GM21825 (cell line): Measurements from ENCODE around the gene NPAS3.

Experiments used
- ATAC-seq: cut with Tn5 transposase; IDR thresholded peaks from one replicate; pipeline ENCODE4 v1.9.1; 2021; ENCODE audit warnings: mild to moderate bottlenecking, moderate library complexity; ENCODE audit not compliant: unreplicated experiment

Gene NPAS3

GRCh38 chr14:33611405-33612196, 672.9 kb downstream of the NPAS3 start:
- ATAC-seq, result no peak

DNA sequence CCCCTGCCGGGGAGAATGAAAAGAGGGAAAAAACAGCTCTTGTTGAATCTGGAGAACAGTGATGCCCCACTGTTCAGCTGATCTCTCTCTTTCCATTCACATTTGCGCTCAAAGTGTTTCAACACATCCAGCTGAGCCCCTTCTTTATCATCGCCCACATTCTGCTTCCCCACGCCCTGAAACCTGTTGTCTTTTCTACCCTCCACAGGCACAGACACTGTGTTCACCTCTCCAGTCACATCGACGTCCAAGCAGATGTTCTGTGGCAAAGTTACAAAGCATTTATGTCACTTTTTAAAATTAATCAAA, 673.5 kb downstream of the NPAS3 start:
- ATAC-seq, result no peak

DNA sequence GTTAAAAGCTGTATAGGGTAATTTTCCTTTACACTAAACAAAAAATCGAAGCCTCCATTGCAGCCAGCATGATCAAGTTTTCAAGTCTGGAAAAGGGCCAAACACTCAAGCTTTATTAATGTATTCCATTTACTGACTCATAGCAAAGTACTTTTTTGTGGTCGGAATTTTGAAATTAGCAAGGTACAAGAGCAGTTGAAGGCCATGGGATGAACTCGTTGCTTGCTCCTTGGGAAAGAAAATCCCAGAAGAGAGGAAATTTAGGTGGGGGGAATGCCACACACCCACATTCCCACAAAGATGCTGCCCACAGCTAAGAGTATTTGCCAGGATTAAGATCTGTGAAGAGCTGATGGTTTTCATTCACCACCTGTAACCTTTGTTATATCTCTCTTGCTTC, 678.5 kb downstream of the NPAS3 start:
- no peak for ATAC-seq

DNA sequence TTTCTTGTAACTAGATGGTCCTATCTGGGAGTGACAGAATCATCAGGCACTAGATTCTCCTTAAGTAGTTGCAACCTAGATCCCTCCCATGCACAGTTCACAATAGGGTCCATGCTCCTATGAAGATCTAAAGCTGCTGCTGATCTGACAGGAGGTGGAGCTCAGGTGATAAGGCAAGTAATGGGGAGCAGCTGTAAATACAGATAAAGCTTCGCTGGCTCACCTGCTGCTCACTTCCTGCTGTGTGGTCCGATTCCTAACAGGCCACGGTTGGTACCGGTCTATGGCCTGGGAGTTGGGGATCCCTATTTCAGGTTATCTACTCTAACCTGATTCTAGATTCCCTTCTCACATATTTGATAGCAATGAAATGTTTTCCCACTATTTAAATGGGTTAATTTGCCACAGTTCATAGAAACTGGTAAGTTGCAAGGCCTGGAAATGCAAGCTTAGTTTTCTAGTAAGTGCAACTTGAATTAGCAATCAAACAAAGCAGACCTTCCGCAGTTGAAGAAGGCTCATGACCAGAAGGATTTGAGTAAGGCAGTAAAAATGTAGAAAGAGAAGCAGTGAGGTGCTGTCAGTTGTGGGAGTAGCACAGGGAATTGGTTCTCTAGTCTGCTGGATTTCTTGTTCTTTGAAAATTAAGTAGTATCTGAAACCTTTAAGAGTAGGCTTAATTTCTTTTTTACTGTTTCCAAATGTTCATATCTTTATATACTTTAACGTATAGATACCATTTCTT, 679.9 kb downstream of the NPAS3 start:
- ATAC-seq, result no peak

DNA sequence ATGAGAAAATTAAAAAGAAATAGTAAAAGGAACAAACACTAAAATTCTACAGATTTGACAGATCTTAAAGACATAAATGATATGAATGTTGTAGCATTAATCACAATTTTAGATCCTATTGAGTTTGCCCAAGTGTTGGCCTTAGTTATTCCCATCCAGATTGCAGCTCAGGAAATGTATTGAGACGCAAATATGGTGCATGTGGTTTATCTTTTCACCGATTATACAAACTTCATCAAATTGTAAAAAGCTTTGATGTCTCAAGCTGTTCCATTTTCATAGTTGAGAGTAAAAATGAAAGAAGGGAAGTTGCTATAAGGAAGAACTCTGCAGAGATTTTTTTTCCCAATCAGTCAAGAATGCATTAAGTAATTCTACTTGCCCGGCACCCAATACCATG, 683.8 kb downstream of the NPAS3 start:
- ATAC-seq, result no peak

DNA sequence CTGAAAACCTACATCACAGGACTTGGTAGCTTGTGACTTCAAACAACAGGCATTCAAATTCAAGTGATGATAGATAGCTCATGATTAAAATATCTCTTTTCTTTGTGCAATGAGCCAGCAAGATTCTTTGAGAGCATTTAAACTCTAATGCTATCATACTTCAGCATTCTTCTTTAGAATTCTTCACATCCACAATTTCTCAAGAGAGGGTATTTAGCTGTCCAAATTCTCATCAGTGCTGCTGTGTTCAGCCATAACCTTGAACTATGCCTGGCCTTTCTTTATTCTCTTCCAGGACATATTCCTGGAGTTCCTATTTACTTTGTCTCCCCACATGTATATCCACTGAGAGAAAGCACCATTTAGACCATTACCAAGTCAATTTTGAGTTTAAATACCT, 691.1 kb downstream of the NPAS3 start:
- no peak for ATAC-seq

DNA sequence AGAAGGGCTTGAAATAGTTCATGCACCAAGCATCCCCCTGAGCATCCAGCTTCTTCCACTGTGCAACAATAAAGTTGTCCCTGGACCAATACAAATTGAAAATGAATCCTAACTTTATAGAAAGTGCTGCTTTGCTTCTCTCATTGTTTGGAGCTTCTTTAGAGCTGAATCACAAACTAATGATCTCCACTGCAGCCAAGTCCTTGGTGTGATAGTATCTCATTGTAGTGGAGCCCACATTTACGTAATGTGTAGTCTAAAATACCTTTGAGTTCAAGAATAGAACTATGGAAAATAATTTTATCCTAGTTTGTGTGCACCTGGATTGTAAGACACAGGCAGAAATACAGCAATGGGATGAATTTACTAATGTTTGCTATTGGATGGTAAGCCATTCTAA, 692.3 kb downstream of the NPAS3 start:
- no peak for ATAC-seq

DNA sequence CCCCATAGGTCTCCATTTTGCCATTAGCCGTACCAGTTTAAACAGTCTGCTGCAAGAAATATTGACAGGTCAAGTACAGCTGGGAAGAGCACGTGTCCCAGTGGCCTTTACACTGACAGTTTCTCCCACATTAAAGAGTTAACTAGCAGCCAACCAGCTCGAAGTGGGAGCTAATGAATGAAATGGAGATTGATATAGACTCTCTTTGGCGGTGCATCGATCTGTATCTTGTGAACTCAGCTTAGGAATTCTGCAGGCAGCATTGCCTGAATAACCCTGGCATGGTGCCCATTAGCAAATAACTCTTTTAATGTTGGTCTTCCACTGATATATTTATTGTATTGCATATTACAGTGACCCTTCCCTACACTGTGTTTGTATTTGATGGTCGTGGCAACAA, 692.8 kb downstream of the NPAS3 start:
- ATAC-seq, result no peak

- ATAC-seq, result no peak
Observed at GRCh38 chr14:33634631-33635030, 696.0 kb downstream of the NPAS3 start.

DNA sequence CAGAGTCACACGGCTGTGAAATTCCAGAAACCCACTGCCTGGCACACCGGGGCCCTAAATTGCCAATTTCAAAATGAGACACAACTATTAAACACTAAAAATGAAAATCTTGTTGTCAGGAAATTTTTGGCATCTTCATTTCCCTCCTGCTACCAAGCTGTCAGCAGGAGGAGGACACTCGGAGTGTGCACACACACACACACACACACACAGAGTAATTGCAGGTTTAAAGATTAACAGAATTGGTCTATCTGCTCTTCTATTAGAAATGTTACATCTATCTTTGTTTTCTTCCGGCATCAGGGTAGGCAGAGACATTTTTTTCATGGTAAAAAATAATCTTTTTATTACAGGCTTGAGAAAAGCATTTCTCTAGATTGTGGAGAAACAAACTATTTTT, 698.0 kb downstream of the NPAS3 start:
- ATAC-seq, result no peak

DNA sequence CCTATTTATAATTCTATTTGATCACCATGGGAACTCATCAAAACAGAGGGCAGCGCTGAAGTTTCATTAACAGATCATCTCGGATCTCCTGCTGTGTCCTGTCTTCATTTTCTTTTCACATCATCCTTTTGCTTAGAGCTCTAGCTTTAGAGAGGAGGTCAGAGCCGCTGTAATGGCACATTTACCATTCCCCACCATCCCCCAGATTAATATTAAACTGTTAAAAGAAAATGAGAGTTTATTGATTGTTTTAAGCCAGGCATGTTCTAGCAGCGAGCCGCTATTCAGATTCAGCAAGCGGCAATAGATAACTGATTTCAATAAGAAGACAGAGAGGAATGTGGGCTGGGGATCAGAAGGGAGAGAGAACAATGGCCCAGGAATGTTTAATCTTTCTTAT, 703.4 kb downstream of the NPAS3 start:
- no peak for ATAC-seq

DNA sequence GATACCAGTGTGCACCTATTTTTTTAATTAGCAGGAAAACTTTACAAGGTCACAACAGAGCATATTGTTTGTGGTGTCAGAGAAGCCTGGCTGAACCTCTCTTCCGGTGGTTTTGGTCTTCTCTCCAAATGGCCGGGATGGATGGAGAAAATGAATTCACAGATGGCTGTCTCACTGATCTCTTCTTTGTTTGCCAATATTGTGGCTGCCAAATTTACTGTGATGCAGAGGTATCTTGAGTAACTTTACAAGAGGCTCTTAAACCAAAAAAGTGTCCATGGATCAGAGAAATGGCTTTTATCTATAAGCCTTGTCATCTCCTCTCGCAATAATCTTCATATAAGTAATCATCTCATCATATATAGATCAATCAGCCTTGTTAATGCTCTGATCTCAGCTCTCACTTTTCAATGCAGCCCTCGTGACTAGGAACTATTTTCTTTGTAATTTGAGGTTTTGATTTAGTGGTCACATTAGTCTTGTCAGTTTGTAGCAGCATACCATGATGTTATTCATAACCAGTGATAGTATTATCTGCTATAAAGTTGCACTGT, 704.1 kb downstream of the NPAS3 start:
- no peak for ATAC-seq

DNA sequence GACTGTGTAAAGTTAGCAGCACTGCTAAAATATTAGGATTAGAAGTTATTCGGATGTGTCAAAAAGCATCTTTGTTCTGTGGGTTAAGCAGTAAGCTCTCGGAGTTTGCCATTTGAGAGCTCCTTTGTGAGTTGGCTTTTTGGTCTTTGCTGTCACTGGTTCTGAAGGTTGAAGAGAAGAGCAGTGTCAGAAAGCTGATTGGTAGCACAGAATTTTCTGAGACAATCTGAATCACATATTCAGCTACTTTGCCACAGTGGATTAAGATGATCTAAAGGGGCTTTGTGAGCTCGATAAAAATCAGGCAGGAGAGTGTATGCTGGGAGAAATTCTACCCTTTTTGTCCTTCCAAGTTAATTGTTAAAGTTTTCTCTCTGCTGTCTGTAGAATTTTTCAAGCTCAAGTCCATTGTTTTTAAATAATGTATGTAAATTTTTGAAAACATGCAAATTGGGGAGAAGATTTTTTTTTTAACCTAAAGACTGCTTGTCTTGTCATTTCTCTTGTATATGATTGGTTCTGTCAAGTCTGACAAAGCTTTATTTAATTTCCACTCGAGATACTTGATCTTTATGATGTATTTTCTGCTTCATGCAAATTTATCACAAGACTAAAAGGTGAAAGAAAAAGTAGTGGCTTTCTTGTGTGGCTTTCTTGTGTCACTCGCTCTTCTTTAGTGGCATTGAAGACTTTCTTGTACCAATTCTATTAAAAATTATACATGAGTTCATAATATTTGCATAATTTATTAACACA, 704.9 kb downstream of the NPAS3 start:
- ATAC-seq, result no peak

DNA sequence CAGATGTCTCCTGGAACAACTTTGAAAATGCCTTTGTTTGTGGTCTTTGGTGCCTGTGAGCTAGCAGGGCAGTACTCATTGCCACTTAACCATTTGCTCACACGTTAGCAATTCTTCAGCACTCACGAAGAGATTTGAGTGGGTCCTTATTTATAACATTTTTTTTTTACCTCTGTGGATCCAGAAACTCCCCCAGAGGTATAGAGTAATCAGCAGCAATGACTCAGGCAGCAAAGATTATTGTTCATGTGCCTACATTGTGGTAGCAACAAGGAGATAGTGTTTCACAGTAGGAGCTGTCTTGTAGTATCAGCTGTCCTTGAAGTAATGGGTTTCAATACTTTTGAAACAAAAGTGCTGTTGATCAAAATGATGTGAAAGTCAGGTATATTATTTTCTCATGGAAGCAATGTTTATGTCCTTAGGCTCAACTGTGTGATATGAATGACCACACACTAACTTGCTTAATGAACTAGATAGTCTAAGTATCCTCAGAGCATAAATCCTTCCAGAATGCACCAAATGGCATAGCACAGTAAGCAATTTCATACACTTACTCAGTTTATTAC, 708.1 kb downstream of the NPAS3 start:
- no peak for ATAC-seq

- ATAC-seq, result no peak
Observed at GRCh38 chr14:33647385-33647786, 708.7 kb downstream of the NPAS3 start.

- ATAC-seq, result no peak
Observed at GRCh38 chr14:33650430-33650829, 711.8 kb downstream of the NPAS3 start.

DNA sequence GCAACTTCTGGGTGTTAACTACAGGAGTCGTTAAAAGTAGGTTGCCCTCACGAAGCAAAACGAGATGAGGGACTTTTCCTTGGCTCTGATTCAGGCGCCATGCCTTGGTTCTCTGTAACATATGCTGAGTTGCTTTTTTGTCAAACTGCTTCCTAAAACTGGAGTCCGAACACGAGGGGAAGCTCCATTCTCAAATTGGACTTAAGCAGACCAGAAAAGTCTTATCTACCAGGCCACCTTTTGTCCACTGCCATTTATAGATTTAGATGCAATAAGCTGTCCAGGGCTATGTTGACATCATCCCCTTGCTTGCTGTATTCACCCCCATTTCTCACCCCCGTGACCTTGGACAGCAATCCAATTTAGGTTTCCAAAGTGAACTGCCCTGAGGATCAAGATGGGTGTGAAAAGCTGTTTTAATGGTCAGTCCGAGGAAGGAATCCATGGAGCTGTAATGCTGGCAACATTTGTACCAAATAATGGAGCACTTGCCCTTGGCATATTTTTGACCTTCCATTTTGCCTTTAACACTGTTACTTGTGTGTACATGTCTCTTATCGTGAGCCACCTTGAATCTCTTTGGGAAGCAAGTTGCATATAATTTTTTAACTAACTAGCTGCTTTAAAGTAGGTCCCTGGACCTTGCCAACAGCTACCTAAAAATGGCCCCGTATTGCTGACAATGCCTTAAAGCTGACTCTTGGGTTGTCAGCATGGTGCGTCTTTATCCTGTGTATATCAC, 714.1 kb downstream of the NPAS3 start:
- ATAC-seq, result no peak

DNA sequence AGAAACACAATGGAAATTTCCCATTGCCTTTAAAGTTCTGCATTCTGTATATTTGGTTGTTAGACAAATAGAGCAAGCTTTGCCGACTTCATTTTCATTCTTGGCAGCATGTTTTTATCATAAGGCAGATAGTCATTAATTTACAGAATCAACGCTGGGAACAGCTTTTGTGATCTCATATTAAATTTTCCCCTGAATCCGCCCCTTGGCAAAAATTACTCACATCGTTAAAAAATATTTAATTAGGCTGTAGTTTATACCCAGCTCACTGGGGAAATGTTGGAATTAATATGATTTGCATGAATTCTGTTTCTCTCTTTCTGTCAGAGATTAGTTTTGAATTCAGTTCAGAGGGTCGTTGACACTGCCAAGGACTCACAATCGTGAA, 714.6 kb downstream of the NPAS3 start:
- no peak for ATAC-seq

DNA sequence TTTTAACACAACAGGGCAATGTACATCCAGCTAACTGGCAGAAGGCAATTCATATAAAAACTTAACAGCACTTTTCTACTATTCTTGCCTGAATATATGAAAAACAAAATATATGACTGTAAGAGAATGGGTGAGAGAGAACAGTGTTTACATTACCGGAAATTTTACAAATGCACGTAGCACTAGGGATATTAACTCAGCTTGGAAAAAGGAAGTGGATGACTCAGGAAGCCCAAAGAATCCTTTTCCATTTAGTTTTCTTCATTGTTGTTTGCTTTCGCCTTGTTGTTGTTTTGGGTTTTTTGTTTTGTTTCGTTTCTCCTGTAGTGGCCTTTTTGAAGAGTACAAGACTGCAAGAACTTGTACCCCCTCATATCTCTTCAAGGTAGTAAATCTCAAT, 716.7 kb downstream of the NPAS3 start:
- no peak for ATAC-seq

GRCh38 chr14:33657476-33657875, 718.8 kb downstream of the NPAS3 start:
- no peak for ATAC-seq

DNA sequence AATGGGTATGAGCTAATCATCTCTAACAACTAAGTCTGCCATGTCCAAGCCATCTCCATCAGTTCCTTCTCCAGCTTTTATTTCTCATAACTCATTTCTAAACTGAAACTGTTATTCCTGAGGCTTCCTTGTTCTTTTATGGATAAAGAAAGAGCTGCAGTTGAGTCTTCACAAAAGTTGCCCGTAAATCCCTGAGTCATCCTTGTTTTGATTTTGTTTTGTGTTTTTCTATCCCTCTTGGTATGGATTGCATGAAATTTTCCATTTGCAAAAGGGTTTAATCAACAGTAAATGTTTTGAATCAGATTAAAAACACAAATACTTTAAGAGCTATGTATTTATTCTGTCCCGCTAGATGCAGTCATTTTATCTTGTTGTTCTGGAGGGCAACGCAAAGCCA, 721.6 kb downstream of the NPAS3 start:
- ATAC-seq, result no peak
